Measurements from ENCODE around the gene PTK6. TPM values are rescaled to one million over a fixed set of nuclear protein-coding genes. Genes with fewer than 3 reads are reported as not detected.

Gene PTK6
- total and polyA plus RNA-seq, 12 donors: 0.03 to 0.28 (median 0.06) TPM; not detected in 9

DNA sequence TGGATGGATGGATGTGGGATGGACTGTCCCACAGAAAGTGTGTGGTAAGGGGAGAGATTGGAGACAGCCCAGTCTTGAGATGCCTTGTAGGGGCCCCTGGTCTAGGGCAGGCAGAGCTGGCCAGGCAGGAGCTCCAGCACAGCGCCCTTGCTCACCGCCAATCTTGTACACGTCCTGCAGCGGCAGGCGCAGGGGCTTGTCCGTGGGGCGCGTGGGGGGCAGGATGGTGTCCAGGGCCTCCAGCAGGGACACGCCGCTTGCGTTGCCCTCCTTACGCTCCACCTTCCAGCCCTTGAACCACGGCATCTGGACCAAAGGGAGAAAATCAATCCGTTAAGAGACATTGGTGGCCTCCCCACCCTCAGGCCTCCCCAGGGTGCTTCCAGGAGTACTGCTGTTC is 44.2 kb downstream of the PTK6 start:
- no peak for DNase-seq
- no peak for ATAC-seq
- Histone ChIP-seq H3K4me1 (peaks cover 4 to 33% (median 21%) of the 10 kb centered on the region in 9 donors), H3K36me3 (peaks cover 0 to 64% (median 0%) of the 10 kb centered on the region in 9 donors), H3K9me3 (no peaks in the 10 kb centered on the region), H3K27ac (no peak overlapping the region), H3K4me3 (no peak overlapping the region), H3K27me3 (peaks cover 0 to 44% (median 39%) of the 10 kb centered on the region in 7 donors)
- 95 to 97% methylated on average over 14 of the region's 14 CpGs for WGBS, 2 donors
- intact Hi-C loops (cut with DNase I): no loop called here
- TF ChIP-seq, protein P1, sequence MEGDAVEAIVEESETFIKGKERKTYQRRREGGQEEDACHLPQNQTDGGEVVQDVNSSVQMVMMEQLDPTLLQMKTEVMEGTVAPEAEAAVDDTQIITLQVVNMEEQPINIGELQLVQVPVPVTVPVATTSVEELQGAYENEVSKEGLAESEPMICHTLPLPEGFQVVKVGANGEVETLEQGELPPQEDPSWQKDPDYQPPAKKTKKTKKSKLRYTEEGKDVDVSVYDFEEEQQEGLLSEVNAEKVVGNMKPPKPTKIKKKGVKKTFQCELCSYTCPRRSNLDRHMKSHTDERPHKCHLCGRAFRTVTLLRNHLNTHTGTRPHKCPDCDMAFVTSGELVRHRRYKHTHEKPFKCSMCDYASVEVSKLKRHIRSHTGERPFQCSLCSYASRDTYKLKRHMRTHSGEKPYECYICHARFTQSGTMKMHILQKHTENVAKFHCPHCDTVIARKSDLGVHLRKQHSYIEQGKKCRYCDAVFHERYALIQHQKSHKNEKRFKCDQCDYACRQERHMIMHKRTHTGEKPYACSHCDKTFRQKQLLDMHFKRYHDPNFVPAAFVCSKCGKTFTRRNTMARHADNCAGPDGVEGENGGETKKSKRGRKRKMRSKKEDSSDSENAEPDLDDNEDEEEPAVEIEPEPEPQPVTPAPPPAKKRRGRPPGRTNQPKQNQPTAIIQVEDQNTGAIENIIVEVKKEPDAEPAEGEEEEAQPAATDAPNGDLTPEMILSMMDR (IDR thresholded peaks at IDR 0.05): no peak

DNA sequence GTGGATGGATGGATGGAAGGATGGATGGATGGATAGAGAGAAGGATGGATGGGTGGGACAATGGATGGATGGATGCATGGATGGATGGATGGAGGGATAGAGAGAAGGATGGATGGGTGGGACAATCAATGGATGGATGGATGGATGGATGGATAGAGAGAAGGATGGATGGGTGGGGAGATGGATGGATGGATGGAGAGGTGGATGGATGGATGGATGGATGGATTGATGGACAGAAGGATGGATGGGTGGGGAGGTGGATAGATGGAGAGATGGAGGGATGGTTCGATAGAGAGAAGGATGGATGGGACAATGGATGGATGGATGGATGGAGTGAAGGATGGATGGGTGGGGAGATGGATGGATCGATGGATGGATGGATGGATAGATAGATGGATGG is 44.7 kb downstream of the PTK6 start:
- DNase-seq (no peak), ATAC-seq (no peak)
- Histone ChIP-seq H3K27me3 (peaks cover 0 to 44% (median 40%) of the 10 kb centered on the region in 7 donors), H3K27ac (no peak overlapping the region), H3K9me3 (no peaks in the 10 kb centered on the region), H3K4me3 (no peak overlapping the region), H3K36me3 (peaks cover 0 to 69% (median 3%) of the 10 kb centered on the region in 9 donors), H3K4me1 (peaks cover 4 to 30% (median 21%) of the 10 kb centered on the region in 9 donors)
- intact Hi-C loops (cut with DNase I): no loop called here
- WGBS, 2 donors: 96 to 98% methylated on average over 2 of the region's 2 CpGs
- TF ChIP-seq, protein P1 (IDR thresholded peaks at IDR 0.05): no peak

DNA sequence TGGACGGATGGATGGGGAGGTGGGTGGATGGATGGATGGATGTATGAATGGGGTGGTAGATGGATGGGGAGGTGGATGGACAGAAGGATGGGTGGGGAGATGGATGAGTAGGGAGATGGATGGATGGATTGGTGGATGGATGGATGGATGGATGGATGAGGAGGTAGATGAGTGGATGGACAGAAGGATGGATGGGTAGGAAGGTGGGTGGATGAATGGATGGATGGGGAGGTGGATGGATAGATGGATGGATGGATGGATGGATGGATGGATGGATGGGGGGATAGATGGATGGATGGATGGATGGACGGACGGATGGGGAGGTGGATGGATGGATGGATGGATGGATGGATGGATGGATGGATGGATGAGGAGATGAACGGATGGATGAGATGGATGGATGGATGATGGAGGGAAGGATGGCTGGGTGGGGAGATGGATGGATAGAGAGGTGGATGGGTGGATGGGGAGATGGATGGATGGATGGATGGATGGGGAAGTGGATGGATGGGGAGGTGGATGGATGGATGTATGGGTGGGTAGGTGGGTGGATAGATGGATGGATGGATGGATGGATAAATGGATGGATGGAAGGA is 45.4 kb downstream of the PTK6 start:
- ATAC-seq (no peak), DNase-seq (no peak)
- Histone ChIP-seq H3K27ac (no peak overlapping the region), H3K36me3 (peaks cover 0 to 72% (median 3%) of the 10 kb centered on the region in 9 donors), H3K4me3 (no peak overlapping the region), H3K27me3 (peaks cover 0 to 41% (median 39%) of the 10 kb centered on the region in 7 donors), H3K9me3 (no peaks in the 10 kb centered on the region), H3K4me1 (peaks cover 4 to 28% (median 18%) of the 10 kb centered on the region in 9 donors)
- TF ChIP-seq, protein P1 (IDR thresholded peaks at IDR 0.05): no peak
- intact Hi-C loops (cut with DNase I): no loop called here
- 50 to 75% methylated on average over 4 of the region's 4 CpGs for WGBS, 2 donors

DNA sequence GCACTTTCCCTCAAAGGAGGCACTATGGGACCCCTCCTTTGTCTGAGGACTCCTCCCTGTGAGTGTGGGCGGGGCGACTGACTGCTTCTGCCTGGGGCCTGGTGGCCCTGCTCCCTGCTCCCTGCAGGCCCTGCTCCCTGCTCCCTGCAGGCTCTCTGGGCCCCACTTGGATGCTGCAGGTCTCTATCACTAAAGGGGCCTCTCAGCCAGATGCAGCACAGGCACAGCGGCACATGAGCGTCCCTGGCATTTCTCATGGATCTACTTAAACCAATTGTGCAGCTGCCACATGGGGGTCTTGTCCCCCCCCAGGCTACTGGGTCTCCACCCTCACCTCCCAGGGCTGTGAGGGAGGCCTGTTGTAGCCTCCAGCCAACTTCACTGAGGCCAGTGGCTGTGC is 46.1 kb downstream of the PTK6 start:
- peaks cover 0 to 39% (median 37%) of the 10 kb centered on the region in 7 donors for H3K27me3 ChIP-seq
- 66 to 80% methylated on average over 4 of the region's 4 CpGs for WGBS, 2 donors
- TF ChIP-seq, protein P1 (IDR thresholded peaks at IDR 0.05): no peak
- intact Hi-C loops (cut with DNase I): no loop called here
- no peak overlapping the region for H3K4me3 ChIP-seq
- DNase-seq: no peak
- no peak overlapping the region for H3K27ac ChIP-seq
- peaks cover 0 to 72% (median 3%) of the 10 kb centered on the region in 9 donors for H3K36me3 ChIP-seq
- H3K4me1 ChIP-seq: peaks cover 0 to 22% (median 12%) of the 10 kb centered on the region in 9 donors
- peaks cover 0 to 3% (median 0%) of the 10 kb centered on the region in 11 donors for H3K9me3 ChIP-seq
- ATAC-seq: no peak
